Heart left ventricle (tissue), 16 donors: Measurements from ENCODE around the gene SLC8A3. TPM values are rescaled to one million over a fixed set of nuclear protein-coding genes. Genes with fewer than 3 reads are reported as not detected.

Source experiments
- ATAC-seq, 4 donors: fragments of 200-7000 bp; cut with Tn5 transposase; one replicate each; pipeline ENCODE4 v1.9.1; 2020 to 2022; ENCODE audit warnings: moderate library complexity in 4 of 4, mild to moderate bottlenecking in 3 of 4, moderate number of reproducible peaks in 1 of 4
- DNase-seq, 5 donors: peaks; one replicate each; pipeline ENCODE4 v3.0.0-alpha.2; 2020
- H3K27ac ChIP-seq, 12 donors: fragments of 200-600 bp; sonication (generic) in 4 of 12; one replicate each; pipeline versions ENCODE4 v1.5.0 to v1.8.0; 2016 to 2022; ENCODE audit warnings: mild to moderate bottlenecking in 2 of 12
- H3K27me3 ChIP-seq, 9 donors: fragments of 200-600 bp; sonication (generic) in 2 of 9; one replicate each; pipeline versions ENCODE4 v1.5.1 to v1.8.0; 2016 to 2022; ENCODE audit warnings: mild to moderate bottlenecking in 3 of 9
- H3K36me3 ChIP-seq, 9 donors: fragments of 200-600 bp; sonication (generic) in 2 of 9; one replicate each; pipeline versions ENCODE4 v1.5.0 to v1.8.0; 2018 to 2022; ENCODE audit warnings: mild to moderate bottlenecking in 2 of 9
- H3K4me1 ChIP-seq, 12 donors: fragments of 200-600 bp; sonication (generic) in 4 of 12; one replicate each; pipeline versions ENCODE4 v1.5.0 to v1.8.0; 2016 to 2022; ENCODE audit warnings: mild to moderate bottlenecking in 3 of 12
- H3K4me3 ChIP-seq, 12 donors: fragments of 200-600 bp; sonication (generic) in 4 of 12; one replicate each; pipeline versions ENCODE4 v1.5.0 to v1.8.0; 2017 to 2022; ENCODE audit warnings: mild to moderate bottlenecking in 9 of 12, moderate library complexity in 4 of 12
- H3K9me3 ChIP-seq, 12 donors: fragments of 200-600 bp; sonication (generic) in 4 of 12; one replicate each; pipeline versions ENCODE4 v1.5.0 to v1.8.0; 2016 to 2022; ENCODE audit warnings: mild to moderate bottlenecking in 1 of 12
- POLR2A ChIP-seq, 2 donors: fragments of 450-650 bp; IDR thresholded peaks; one replicate each; pipeline ENCODE4 v1.6.1; 2017; ENCODE audit warnings: antibody characterized with exemption in 2 of 2, mild to moderate bottlenecking in 2 of 2, moderate library complexity in 2 of 2
- WGBS, 4 donors: extraction: QIAGEN DNeasy Blood & Tissue Kit in 2 of 4; methylation state at CpG; one replicate each; pipeline versions ENCODE4 v1.1.5 to v1.1.7; 2013 to 2018; 5-methylcytosine and 5-hydroxymethylcytosine counted together
- intact Hi-C, 10 donors: fragments of 100-400 bp; cut with DNase I; formaldehyde crosslinking; loops; one replicate each; pipeline versions ENCODE4 v1.11.1 to v1.14.2; 2022
- polyA plus RNA-seq, 2 donors: library from polyadenylated mRNA; stranded (reverse); fragments of 200-250 nt; gene quantifications; one replicate each; pipeline ENCODE4 v1.2.3, GENCODE V29; 2013
- total RNA-seq, 9 donors: library from RNA; depleted of rRNA in 2 of 9; stranded (reverse); fragments of >200 nt in 2 of 9; fragmentation: NEBNext Ultra II Directional in 3 of 9; extraction: Animal tissue kit (Norgen Biotek cat#: 25700) in 3 of 9; gene quantifications; one replicate each; pipeline versions ENCODE4 v1.1.0 to v1.2.4, GENCODE V29; 2016 to 2023
- TF ChIP-seq, protein P1 (sequence below), 12 donors: fragments of 200-600 bp; sonication (generic) in 4 of 12; IDR thresholded peaks; one replicate each; pipeline versions ENCODE4 v1.5.0 to v1.8.0; 2018 to 2022; ENCODE audit warnings: antibody characterized with exemption in 12 of 12, mild to moderate bottlenecking in 5 of 12
- donor health status: ischemic (EF 13 %, LVEDD 7.1; RV severe dilation, severe dysfunction).
- donor health status: healthy with polysubstance abuse.
- donor health status: DM: no; HTN: yes; CAD: no.
- donor health status: DM: no; HTN: no; CAD: no.
- donor health status: ischemic (EF 25% LVEDD 6.9; RV normal size, moderate dysfunction).
- donor health status: ischemic (EF 25% LVEDD 5.7; RV mildly dilated, moderate dysfunction).
- donor health status: healthy.
- donor health status: DM: yes; HTN: yes; CAD: no.
- donor health status: ischemic (EF 35%, LVEDD 5.7; RV mildly dilated, moderate dysfunction).
- donor health status: nonischemic (EF 11% LVEDD 7.7; RV severe dilation, severe dysfunction).
- donor health status: DM: yes; HTN: yes; CAD: no.
- donor health status: PGD.
- donor health status: ischemic (EF 29% LVEDD 5.4; RV normal size, mild dysfunction).
- donor health status: nonischemic (EF 23%, LVEDD 6.1; RV moderate dilation, normal function).

SLC8A3 gene
- total and polyA plus RNA-seq, 11 donors: 0.03 to 0.23 (median 0.11) TPM; not detected in 6

GRCh38 chr14:70098250-70098809, 90.4 kb downstream of the SLC8A3 start:
- DNase-seq (no peak), ATAC-seq (no peak)
- H3K4me1 ChIP-seq: peaks cover 0 to 8% (median 0%) of the 10 kb centered on the region in 12 donors
- H3K4me3 ChIP-seq: no peak overlapping the region
- H3K9me3 ChIP-seq: no peaks in the 10 kb centered on the region
- H3K27me3 ChIP-seq: peaks cover 0 to 65% (median 18%) of the 10 kb centered on the region in 9 donors
- intact Hi-C loops: no loop called here
- no peak overlapping the region for H3K27ac ChIP-seq
- TF ChIP-seq POLR2A (IDR thresholded peaks at IDR 0.05): no peak
- TF ChIP-seq, protein P1, sequence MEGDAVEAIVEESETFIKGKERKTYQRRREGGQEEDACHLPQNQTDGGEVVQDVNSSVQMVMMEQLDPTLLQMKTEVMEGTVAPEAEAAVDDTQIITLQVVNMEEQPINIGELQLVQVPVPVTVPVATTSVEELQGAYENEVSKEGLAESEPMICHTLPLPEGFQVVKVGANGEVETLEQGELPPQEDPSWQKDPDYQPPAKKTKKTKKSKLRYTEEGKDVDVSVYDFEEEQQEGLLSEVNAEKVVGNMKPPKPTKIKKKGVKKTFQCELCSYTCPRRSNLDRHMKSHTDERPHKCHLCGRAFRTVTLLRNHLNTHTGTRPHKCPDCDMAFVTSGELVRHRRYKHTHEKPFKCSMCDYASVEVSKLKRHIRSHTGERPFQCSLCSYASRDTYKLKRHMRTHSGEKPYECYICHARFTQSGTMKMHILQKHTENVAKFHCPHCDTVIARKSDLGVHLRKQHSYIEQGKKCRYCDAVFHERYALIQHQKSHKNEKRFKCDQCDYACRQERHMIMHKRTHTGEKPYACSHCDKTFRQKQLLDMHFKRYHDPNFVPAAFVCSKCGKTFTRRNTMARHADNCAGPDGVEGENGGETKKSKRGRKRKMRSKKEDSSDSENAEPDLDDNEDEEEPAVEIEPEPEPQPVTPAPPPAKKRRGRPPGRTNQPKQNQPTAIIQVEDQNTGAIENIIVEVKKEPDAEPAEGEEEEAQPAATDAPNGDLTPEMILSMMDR (IDR thresholded peaks at IDR 0.05): no peak
- 16 to 25% (median 22%) methylated on average over 6 of the region's 6 CpGs for WGBS, 4 donors
- no peaks in the 10 kb centered on the region for H3K36me3 ChIP-seq

GRCh38 chr14:70097576-70098249, 91.0 kb downstream of the SLC8A3 start:
- ATAC-seq: no peak
- no peak overlapping the region for H3K4me3 ChIP-seq
- intact Hi-C loops: no loop called here
- H3K4me1 ChIP-seq: peaks cover 0 to 8% (median 0%) of the 10 kb centered on the region in 12 donors
- no peak for TF ChIP-seq POLR2A (IDR thresholded peaks at IDR 0.05)
- TF ChIP-seq, protein P1 (IDR thresholded peaks at IDR 0.05): no peak
- DNase-seq: no peak
- H3K36me3 ChIP-seq: no peaks in the 10 kb centered on the region
- no peak overlapping the region for H3K27ac ChIP-seq
- peaks cover 0 to 60% (median 14%) of the 10 kb centered on the region in 9 donors for H3K27me3 ChIP-seq
- 55 to 61% (median 57%) methylated on average over 1 of the region's 1 CpG for WGBS, 4 donors
- H3K9me3 ChIP-seq: no peaks in the 10 kb centered on the region

- H3K27ac ChIP-seq: no peak overlapping the region
- H3K9me3 ChIP-seq: no peaks in the 10 kb centered on the region
- DNase-seq (no peak), ATAC-seq (no peak)
- no peak overlapping the region for H3K4me3 ChIP-seq
- H3K27me3 ChIP-seq: peaks cover 0 to 57% (median 14%) of the 10 kb centered on the region in 9 donors
- WGBS, 4 donors: 25 to 30% (median 28%) methylated on average over 4 of the region's 4 CpGs
- TF ChIP-seq, protein P1 (IDR thresholded peaks at IDR 0.05): peak in 1 of 12 donors; percentile 13
- TF ChIP-seq POLR2A (IDR thresholded peaks at IDR 0.05): no peak
- intact Hi-C loops: no loop called here
- peaks cover 0 to 8% (median 0%) of the 10 kb centered on the region in 12 donors for H3K4me1 ChIP-seq
- H3K36me3 ChIP-seq: no peaks in the 10 kb centered on the region
Measured at GRCh38 chr14:70096866-70097265, 91.9 kb downstream of the SLC8A3 start.

GRCh38 chr14:70094631-70095030, 94.1 kb downstream of the SLC8A3 start:
- Histone ChIP-seq H3K36me3 (no peaks in the 10 kb centered on the region), H3K27me3 (peaks cover 0 to 48% (median 14%) of the 10 kb centered on the region in 9 donors), H3K9me3 (no peaks in the 10 kb centered on the region), H3K27ac (no peak overlapping the region), H3K4me1 (peaks cover 0 to 8% (median 0%) of the 10 kb centered on the region in 12 donors), H3K4me3 (no peak overlapping the region)
- TF ChIP-seq POLR2A (IDR thresholded peaks at IDR 0.05): no peak
- TF ChIP-seq, protein P1 (IDR thresholded peaks at IDR 0.05): no peak
- ATAC-seq (no peak), DNase-seq (no peak)
- 58 to 69% (median 67%) methylated on average over 1 of the region's 1 CpG for WGBS, 4 donors
- intact Hi-C loops: loop anchor here in 1 of 10 donors (5.0 kb wide), 1 partner anchor 223 kb away; no protein-coding TSS in a partner anchor
